Measurements from ENCODE around the gene MAPK8IP2. TPM values are rescaled to one million over a fixed set of nuclear protein-coding genes. Genes with fewer than 3 reads are reported as not detected.
"Not testable (repeated sequence)": the region's sequence is repeated elsewhere in the genome, so short reads cannot be mapped to it uniquely, and the experiment has no call there.

The MAPK8IP2 gene
- total RNA-seq, 1 donor from 2014 or later, result 60.3 TPM

DNA sequence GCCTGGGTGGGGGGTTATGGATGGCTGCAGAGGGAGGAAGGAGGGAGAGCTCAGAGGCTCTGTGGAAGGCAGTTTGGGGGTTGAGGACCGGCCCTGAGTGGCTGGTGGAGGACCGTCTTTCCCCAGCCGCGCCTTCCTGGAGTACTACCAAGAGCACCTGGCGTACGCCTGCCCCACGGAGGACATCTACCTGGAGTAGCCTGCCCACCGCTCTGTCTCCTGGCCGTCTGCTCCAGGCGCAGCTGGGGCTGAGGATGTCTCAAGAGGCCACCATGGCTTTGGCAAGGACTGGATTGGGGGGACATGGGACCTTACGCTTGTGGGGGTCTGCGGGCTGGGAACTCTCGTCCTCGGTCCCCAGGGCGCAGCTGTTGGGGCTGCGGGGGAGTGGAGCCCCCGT is 10.0 kb downstream of the MAPK8IP2 start:
- DNase-seq (ENCODE audit: low spot score in 2 of 2), result no peak

DNA sequence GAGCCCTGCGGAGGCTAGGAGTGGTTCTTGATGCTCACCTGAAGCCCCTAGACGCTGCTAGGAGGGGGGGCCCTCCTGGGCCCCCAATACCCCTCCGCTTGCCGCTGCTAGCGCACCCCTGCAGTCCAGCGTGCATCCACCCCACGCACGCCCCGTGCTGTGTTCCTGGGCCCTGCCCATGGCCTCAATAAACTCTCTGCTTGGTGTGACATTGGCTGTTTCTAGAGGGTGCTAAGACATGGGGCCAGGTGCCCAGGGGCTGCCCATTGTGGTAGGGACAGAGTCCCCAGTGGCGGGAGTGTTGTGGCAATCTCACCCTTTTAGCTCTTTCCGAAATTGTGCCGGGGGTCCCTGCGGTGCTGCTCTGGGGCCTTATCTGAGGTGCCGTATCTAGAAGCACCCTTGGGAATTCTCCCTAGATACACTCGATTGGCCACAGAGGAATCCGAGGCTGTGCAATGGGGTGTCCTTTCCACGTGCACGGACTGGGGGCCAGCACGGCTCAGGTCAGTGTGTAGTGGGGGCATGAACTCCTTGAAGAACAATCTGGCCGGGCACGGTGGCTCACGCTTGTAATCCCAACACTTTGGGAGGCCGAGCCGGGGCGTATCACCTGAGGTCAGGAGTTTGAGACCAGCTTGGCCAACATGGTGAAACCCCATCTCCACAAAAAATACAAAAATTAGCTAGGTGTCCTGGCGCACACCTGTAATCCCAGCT is 10.9 kb downstream of the MAPK8IP2 start:
- no peak for FAIRE-seq
- no peak for DNase-seq (ENCODE audit: low spot score in 2 of 2)

More for the DNA sequence above, 10.0 kb downstream of the MAPK8IP2 start:
- FAIRE-seq, result no peak

DNA sequence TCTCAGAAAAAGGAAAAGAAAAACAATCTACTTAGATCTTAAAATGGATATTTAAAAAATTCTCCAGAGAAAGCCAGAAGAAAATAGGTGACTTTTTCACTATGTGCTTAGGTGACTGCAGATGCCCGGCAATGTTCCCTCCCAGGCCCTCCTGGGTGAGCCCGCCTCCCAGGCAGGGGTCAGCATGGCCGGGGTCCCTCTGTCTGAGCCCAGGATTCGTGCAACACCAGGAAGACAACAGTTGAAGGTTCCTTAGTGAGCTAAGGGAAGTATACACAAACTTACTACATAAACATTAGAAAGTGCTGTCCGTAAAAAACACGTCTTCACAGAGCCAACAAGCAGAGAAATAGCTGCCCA is 11.6 kb downstream of the MAPK8IP2 start:
- FAIRE-seq (no peak), DNase-seq (ENCODE audit: low spot score in 2 of 2) (no peak)

DNA sequence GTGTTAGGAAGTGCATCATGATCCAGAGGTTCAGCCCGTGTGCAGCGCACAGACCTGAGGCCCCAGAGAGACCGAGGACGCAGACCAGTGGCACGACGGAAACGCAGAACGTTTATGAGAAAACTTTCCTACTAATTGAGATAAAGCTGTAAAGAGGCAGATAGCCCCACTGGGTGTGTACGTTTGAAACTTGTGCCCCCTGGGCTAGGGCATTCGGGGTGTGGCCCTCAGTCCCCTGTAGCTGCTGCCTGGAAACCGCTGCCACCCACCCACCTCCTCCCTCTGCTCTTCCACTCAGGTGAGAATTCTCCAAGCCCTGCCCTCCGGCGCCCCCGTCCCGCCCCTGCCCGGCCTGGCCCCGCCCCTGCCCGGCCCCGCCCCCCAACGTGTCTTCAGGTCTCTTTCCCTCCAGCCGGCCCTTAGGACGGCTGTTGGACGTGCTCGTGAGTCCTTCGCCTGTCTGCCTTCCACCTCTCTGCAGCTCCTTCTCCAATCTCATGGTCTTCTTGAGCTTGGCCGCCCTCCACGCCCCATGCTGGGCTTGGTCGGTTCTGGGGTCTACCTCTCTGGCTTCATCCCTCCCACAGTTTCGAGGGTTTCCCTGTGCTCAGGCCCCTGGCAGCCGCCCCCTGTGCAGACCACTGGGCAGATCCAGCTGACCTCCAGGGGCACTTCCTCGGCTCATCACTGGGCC is 12.1 kb downstream of the MAPK8IP2 start:
- FAIRE-seq, result no peak

DNA sequence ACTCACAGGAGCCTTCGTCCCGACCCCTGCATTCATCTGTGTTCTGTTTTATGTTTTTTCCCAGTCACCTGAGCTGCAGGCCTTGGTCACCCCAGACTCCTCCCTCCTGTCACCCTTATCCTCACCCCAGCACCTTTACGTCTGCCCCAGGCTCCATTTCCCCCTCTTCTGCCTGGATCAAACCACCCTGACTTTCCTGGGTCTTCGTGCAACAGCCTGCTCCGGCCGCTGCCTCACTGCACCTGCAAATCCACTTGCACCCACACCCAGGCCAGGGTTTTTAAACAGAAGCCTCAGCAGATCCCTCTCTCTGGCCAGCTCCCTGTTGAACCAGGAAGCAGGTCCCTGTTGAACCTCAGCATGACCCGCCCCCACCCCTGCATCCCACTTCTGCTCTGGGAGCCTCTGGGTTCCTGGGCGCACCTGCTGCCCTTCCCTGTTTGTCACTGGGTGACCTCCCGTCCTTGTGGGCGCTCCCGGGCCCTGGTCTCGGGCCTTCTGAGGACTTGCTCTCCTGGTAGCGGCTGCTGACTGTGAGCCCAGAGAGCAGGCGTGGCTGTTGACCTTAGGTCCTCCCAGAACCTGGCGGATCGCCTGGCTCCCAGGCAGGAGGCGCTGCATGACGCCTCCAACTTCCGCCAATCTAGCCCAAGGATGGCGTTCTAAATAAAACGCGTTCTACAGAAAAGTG is 12.8 kb downstream of the MAPK8IP2 start:
- DNase-seq (ENCODE audit: low spot score in 2 of 2), result peak in 1 of 2 donors; percentile 58
- FAIRE-seq, result no peak

More for the DNA sequence above, 12.1 kb downstream of the MAPK8IP2 start:
- peak in 1 of 2 donors; percentile 45 for DNase-seq (ENCODE audit: low spot score in 2 of 2)

DNA sequence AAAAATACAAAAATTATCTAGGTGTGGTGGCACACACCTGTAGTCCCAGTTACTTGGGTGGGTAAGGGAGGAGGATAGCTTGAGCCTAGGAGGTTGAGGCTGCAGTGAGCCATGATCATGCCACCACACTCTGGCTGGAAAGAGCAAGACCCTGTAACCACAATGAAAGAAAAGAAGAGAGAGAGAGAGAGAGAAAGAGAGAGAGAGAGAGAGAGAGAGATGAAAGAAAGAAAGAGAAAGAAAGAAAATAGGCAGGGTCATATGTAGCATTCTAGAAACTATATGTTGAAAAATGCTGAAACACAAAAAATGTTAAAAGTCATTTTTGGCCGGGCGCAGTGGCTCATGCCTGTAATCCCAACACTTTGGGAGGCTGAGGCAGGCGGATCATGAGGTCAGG is 13.7 kb downstream of the MAPK8IP2 start:
- FAIRE-seq; DNase-seq (ENCODE audit: low spot score in 2 of 2): not testable (repeated sequence)

DNA sequence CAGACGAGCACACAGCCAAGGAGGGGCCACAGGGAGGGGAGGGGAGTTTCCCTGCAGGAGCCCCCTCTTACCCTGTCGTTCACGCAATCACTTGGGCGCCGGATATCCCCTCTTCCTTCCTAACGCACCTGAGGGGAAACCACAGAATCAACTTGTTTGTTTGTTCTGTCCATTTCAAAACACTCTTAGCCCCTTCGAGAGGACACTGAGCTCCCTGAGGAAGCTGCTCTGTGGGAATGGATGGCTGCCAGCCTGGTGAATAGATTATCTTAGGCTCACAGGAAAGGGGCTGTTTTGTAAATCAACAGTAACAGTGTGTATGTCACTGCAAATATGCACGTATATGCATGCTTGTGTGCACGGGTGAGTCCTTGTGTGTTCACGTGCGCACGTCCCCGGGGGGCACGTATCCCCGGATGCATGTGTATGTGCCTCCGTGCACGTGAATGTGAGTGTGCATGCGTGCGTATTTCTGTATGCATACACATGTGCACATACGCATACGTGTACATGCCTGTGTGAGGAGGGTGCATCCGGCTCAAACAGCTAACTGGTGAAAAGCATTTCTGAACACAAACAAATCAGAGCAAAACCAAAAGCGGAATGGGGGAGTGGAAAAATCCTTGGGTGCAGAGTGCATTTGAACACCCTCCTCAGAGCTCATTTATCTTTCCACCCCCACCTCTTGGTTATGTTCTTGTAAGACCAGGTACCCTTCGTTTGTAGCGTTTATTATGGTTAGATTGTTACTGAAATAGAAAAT is 20.2 kb downstream of the MAPK8IP2 start:
- DNase-seq (ENCODE audit: low spot score in 2 of 2) (peak; percentile 66 to 79), FAIRE-seq (no peak)

DNA sequence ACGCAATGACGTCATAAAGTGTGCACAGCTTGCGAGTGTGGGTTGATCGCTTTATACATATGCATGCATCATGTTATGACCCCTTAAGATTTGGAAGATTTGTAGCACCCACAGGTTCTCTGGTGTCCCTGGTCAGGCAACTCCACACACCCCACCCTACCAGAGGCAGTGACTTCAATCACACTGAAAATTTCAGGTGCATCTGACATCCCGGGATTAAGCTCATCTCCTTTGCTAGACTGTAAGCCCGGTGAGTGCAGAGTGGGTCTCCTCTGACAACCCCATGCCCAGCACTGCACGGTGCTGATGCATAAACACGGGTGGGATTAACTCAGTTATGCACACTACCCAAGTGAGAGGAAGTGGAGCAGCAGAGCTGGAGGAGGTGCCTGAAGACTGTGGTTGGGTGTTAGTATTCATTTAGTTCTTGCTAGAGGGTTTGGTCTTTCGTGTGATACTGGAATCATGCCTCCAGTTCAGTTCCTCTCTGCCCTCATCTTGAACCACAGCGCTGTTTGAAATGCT is 20.8 kb downstream of the MAPK8IP2 start:
- DNase-seq (ENCODE audit: low spot score in 2 of 2), result no peak
- FAIRE-seq, result no peak

DNA sequence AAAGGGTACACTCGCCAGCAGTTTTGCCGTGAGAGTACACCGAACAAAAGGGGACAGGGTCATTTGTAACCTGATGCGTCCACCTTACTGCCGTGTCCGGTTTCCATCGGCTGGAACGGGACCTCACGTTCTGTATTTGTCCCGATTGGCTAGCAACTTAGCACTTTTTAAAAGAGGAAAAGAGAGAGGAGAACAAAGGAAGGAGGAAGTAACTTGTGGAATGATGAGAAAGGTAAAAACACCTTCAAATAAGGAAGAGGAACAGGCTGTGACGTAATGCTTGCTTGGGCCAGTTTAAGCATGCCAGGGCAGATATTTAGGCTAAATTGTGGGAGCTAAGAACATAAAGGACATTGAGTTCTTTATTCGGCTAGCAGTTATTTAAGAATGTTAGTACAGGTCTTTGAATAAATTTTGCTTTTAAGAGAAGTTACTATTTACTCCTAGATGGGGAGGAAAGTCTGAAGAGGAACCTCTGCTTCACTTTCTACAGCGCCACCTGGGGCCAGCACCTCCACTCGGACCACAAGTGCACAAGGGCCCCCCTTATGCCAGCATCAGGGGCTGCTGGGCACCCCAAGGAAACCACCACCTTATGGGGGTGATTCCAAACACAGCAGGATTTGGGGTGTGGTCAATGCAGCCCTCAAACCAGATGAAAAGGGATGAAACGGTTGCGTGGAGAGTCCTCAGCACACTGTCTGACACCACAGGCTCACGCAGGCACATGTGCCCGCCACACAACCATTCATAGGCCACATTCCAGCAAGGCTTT is 21.5 kb downstream of the MAPK8IP2 start:
- DNase-seq (ENCODE audit: low spot score in 2 of 2) (no peak), FAIRE-seq (no peak)

DNA sequence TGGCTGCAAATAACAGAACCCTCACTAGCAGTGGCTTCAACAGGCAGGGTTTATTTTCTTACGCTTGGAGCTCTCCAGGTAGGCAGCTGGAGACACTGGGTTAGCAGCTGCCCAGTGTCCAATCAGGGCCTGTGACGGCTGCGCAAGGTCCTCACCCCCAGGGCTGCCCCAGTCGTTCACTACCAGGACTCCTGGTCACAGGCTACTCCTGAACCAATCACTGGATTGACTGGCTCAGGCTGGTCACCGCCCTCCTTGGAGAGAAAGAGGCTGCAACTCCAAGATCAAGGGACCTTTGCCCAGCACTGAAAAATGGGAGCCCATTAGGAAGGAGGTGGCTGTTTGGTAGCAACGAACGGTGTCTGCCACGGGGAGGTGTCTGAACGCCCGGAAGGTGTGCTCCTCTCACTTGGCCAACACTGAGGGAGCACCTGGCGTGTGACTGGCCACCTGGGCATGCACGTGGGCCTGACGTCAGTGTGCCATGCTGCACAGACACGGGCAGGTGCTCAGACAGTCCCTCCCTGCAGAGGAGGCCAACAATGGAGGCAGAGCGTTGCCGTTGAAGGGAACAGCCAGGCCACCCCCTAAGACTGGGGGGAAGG is 22.2 kb downstream of the MAPK8IP2 start:
- FAIRE-seq (no peak), DNase-seq (ENCODE audit: low spot score in 2 of 2) (no peak)

DNA sequence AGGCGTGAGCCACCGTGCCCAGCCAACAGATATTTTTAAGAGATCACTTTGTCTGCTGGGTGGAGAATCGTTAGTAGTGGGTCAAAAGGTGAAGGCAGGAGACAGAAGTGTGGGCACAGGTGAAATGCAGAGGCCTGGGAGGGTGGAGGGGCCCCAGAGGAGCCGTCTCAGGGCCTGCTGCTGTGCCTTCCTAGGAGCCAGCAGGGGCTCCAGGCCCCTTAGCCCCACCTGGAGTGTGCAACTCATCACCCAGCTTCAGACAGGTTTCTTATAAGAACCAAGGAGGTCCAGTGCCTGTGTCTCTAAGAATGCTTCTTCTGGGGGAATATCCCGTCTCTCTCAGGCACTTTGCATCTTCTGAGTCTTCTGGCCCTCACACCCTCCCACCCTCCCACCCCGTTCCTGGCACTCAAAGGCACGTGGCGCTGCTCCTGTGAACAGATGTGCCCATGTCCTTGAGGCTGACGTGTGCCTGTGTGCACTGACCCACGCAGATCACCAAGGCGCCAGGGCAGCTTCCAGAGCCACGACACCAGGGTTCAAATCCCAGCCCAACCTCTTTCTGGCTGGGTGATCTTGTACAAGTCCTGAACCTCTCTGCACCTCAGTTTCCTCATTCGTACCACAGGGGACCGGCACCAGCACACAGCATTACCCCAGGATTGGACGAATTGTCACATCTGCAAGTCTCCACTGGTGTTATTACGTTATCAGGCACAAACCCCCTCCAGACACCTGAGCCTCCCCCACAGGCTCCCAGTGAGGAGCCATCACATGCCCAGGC is 23.9 kb downstream of the MAPK8IP2 start:
- FAIRE-seq, result no peak

DNA sequence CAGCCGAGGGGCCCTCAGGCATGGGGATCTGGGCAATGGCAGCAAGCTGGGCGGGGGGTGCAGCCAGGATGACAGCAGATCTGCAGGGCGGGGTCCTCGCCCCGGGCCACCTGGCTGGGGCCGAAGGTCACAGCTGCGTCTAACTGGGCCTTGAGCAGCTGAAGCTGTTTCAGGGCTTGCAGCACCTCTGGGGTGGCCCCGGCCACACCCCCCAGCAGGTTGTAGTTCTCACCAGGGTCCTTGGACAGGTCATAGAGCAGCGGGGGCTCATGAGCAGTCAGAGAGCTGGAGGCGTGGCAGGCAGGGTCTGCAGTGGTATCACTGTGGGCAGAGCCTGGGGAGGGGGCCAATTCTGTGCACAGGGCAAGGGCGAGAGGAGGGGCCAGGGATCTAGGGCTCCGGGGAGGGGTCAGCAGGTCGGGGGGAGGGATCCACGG is 24.6 kb downstream of the MAPK8IP2 start:
- FAIRE-seq (no peak), DNase-seq (ENCODE audit: low spot score in 2 of 2) (no peak)

More for the DNA sequence above, 23.9 kb downstream of the MAPK8IP2 start:
- no peak for DNase-seq (ENCODE audit: low spot score in 2 of 2)

DNA sequence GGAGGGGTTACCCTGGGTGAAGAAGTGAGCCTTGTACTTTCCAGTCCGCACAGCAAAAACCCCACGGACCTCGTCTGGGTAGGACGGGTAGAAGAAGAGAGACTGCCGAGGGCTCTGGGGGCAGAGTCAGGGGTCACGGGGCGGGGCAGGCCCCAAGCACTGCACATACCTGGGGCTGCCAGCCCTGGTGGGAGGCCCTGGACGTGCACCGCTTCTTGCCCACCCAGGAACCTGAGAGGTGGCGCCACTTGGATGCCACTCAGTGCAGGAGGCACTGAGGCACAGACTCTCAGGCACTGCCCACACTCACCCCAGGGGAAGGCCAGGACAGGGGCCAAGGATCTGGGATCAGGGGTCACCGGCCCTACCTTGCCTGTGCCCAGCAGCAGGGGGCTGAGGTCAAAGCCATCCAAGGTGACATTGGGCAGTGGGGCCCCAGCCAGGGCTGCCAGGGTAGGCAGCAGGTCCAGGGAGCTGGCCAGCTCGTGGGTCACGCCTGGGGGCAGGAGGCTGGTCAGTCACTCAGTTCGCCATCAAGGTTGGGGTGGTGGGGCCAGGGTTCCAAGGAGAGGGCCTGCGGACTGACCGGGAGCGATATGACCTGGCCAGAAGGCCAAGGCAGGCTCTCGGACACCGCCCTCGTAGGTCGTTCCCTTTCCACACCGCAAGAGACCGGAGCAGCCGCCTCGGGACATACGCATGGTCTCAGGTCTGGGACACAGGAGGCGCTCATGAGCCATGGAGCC is 25.1 kb downstream of the MAPK8IP2 start:
- FAIRE-seq (no peak), DNase-seq (ENCODE audit: low spot score in 2 of 2) (no peak)

DNA sequence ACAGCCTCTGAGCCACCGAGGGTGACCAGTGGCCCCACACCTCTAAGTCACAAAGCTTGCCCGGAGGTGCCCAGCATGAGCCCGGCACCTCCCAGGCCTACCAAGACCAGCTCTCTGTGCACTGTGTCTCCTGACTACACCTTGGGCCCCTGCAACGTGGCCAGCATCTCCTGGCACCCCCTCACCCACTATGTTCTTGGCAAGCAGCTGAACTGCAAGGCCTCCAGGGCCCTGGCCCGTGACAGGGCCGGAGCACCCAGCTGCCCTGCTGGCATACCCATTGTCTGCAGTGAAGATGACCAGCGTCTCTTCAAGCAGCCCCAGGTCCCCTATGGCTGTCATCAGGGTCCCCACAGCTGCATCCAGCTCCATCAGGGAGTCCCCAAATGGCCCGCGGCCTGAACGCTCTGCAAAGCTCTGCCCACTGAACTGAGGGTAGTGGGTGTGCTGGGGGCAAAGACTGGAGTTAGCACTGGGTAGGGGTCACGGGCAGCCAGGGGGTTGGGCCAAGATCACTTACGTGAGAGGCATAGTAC is 25.8 kb downstream of the MAPK8IP2 start:
- DNase-seq (ENCODE audit: low spot score in 2 of 2) (no peak), FAIRE-seq (no peak)

DNA sequence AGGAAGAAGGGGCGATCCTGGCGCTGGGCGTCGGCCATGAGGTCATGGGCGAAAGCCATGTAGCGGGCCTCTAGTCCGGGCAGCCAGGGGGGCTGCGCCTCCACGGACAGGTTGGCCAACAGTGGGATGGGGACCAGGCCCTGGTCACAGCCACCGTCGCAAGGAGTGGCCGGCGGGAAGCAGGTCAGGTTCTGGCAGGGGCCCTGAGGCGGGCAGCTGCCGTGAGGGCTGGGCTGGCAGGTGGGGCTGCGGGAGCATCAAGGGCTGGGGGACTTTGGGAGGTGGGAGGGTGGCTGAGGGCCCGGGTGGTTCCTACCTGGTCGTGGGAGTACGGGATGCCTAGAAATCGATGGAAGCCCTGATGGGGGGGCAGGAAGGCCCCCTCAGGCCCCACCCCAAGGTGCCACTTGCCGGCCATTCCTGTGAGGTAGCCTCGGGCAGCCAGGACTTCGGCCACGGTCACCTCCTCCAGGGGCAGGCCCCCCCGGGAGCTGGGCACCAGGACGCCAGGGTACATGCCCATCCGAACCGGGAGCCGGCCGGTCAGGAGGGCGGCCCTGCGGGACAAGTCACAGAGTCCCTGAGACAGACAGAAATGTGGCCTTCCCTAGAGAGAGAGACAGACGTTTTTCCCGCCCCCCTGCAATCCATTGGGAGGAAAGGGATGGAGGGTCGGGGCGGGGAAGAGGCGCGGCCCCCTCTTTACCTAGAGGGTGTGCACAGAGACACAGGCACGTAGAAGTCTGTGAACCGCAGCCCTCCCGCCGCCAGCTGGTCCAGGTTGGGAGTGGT is 26.5 kb downstream of the MAPK8IP2 start:
- FAIRE-seq (no peak), DNase-seq (ENCODE audit: low spot score in 2 of 2) (no peak)

DNA sequence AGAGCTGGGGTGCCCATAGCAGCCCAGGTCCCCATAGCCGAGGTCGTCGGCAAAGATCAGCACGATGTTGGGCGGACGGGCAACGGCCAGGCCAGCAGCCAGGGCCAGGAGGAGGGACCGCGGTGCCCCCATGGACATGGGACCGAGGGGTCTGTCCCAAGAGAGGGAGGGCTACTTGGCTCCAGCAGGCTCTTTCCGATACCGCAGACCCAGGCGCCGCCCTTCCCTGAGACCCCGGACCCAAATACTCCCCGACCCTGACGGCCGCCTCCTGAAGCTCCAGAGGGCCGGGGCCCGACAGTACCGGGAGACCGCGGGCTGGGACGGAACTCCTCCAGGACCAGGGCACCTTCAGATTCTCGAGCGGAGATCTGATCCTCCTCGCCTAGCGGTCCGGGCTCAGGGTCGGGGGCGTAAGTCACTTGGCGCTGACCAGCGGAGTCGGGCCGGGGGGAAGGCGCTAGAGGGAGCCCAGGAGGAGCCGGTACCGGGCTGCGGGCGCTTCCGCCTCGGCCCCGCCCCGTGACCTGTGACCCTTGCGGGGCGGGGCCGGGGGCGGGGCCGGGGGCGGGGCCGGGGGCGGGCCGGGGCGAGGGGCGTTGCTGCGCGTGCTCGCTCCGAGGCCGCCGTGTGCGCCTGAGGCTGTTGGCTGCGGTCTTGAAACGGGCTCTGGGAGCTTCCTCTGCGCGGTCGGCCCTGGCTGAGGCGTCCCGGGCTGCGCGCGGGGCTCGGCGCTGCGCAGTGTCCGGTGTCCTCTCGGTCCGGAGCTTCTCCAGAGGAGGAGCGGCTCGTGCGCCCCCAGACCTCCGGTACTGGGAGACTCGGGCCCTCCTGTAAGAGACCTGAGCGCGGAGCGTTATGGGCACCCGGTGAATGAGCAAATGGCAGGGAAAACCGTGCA is 27.3 kb downstream of the MAPK8IP2 start, which contains the start of gene ARSA:
TSS of gene ARSA (minus strand) at position 511 of the 901 bp plus-strand sequence. CDS start at position 138, 373 bp downstream.
- peak; percentile 90 for DNase-seq (ENCODE audit: low spot score in 2 of 2)
- FAIRE-seq, result no peak
